HG03175 (cell line): ENCODE data around the gene BARX1.

ENCODE experiments used
- ATAC-seq: cut with Tn5 transposase; IDR thresholded peaks from one replicate; pipeline ENCODE4 v1.9.1; 2021; ENCODE audit warnings: mild to moderate bottlenecking, moderate library complexity; ENCODE audit not compliant: unreplicated experiment

The BARX1 gene

DNA sequence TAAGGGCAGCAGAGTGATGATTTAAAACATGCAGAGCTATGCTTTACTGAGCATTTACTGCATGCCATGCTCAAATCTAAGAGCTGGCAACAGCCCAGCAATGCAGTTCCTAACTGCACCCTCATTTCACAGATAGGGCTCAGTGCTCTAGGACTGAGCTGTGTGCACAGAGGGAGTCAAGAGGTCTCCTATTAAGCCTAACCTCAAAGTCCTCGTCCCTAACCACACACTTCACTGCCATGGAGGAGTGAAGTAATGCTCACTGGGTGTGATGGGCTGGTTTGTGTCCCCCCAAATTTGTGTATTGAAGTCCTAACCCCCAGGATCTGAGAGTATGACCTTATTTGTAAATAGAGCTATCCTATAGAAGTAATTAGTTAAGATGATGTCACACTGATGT lies 25.9 kb downstream of the BARX1 start:
- no peak for ATAC-seq

DNA sequence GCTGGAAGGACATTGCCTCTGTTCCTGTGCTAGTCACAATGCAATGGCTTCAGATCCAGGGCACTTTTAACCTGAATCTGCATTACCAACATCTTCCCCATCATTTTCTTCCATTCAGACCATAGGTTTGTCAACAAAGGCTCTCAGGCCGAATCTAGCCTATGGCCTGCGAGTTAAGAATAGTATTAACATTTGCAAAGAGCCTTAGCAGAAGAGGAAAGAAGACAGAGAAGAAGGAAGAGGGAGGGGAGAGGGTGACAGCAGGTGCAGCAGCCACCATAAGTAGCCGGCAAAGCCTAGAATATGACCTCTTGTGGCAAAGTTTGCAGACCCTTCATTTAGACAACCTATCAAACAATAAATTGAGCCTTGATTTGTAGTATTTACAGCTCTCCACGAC lies 32.6 kb downstream of the BARX1 start:
- ATAC-seq, result no peak

- no peak for ATAC-seq
Observed at GRCh38 chr9:93920131-93920800, 34.9 kb downstream of the BARX1 start.

- no peak for ATAC-seq
Observed at GRCh38 chr9:93918061-93918460, 37.1 kb downstream of the BARX1 start.

DNA sequence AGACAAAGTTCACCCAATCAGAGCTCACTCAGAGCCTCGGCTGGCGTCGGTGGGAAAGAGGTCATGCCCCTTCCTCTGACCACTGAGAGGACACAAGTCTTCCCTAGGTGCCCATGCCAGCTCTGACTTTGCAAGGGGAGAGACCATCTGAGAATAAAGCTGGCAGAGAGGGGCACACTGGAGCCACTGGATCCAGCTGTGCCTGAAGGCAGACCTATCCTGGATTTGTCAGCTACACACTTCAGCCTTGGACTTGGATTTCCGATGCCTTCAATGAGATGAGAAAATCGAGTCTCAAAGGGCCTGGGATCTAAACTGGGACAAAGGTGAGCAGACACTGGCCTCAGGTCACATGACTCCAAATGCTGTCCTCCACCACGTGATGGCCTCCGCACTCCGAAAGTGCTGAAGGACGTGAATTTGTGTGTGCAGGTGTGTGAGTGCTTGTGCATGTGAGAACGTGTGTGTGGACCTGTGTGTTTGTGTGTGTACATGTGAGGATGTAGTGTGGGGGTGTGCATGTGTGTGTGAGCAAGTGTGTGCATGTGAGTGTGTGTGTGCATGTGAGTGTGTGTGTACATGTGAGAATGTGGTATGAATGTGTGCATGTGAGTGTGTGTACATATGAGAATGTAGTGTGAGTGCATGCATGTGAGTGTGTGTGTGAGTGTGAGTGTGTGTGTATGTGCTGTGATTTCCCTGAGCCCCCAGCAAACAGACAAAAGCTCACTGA lies 37.9 kb downstream of the BARX1 start:
- no peak for ATAC-seq

DNA sequence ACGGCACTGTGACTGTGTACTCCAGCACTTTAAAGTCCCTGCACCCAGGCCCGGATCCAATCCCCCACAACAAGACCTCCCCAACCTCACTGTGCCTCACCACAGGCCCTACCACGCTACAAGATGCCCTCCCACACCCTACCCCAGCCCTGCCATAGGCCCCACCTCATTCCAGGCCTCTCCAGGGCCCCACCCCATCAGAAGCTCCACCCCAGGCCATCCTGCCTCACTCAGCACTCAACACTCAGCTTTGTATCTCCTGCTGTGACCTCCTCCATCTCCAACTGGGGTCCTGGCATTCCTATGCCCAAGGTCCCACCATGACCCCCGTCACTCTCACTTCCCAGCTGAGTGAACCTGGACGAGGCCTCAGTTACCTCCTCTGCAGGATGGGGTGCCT lies 38.8 kb downstream of the BARX1 start:
- no peak for ATAC-seq

GRCh38 chr9:93911801-93912554 lies 43.2 kb downstream of the BARX1 start:
- ATAC-seq, result no peak

DNA sequence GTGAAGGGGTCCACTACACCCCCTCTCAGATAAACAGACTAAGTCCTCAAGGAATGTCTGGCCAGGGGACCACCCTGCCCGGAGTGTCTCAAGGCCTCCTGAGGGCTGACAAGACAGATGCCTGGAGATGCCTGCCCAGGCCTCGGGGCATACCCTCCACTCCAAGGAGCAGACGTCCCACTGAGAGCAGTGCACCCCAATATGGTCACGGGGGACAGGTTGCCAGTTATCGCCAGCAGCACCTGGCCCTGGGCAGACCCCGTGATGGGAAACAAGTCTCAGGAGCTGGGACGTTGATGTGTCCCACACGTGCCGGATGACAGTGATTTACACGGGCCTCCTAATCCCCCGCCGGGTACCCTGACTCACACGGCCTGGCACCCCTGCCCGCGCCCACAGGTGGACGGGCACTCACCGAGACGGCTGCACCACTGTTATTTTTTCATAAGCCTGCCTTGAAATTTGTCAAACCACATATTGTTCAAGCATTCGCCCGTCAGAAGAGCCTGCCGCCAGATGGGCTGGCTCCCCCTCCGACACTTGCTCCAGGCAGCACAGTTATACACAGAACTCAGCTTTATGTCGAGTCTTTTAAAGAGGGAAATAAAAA lies 43.9 kb downstream of the BARX1 start:
- no peak for ATAC-seq

GRCh38 chr9:93910598-93910997 lies 44.6 kb downstream of the BARX1 start:
- no peak for ATAC-seq

DNA sequence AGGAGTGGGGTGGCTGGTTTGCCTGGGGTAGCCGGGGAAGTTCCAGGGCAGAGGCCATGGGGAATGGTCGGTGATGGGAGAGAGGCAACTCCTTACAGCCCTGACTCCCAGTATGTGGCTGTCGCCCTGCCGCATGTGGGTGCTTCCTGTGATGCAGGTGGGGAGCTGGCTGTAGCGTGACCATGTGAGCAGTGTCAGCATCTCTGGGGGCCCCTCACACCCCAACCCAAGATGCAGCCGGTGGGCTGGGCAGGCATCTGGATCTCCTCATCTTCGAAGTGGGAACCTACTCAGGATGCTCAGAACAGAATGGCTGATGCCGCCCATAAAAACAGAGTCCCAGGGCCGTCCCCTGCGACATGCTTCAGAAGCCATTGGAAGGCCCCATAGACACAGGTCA lies 45.0 kb downstream of the BARX1 start:
- ATAC-seq, result no peak

- ATAC-seq, result no peak
Observed at GRCh38 chr9:93909242-93909616, 45.9 kb downstream of the BARX1 start.

- no peak for ATAC-seq
Observed at GRCh38 chr9:93908591-93909241, 46.4 kb downstream of the BARX1 start.

- no peak for ATAC-seq
Observed at GRCh38 chr9:93907551-93908199, 47.5 kb downstream of the BARX1 start.

GRCh38 chr9:93906195-93906880 lies 48.8 kb downstream of the BARX1 start:
- no peak for ATAC-seq

- ATAC-seq, result no peak
Observed at GRCh38 chr9:93905473-93906133, 49.6 kb downstream of the BARX1 start.

GRCh38 chr9:93904649-93905472 lies 50.3 kb downstream of the BARX1 start:
- no peak for ATAC-seq

- ATAC-seq, result no peak
Observed at GRCh38 chr9:93903886-93904648, 51.1 kb downstream of the BARX1 start.
